Activated naive CD4-positive, alpha-beta T cell treated with anti-CD3 and anti-CD28 coated beads, Interleukin-2, amount 50 U/mL, for 72 hours (primary cell): ENCODE measurements around the gene CLK4. TPM values are rescaled to one million over a fixed set of nuclear protein-coding genes. Genes with fewer than 3 reads are reported as not detected.

Source experiments
- ATAC-seq, 2 donors: fragments of 150-1000 bp; cut with Tn5 transposase; 2 replicates each; pipeline ENCODE4 v1.10.0; 2021; ENCODE audit warnings: mild to moderate bottlenecking in 2 of 2, moderate library complexity in 2 of 2
- DNase-seq, 2 donors: peaks; one replicate each; pipeline ENCODE4 v3.0.0; 2021 to 2022; ENCODE audit warnings: low spot score in 2 of 2
- H3K27ac Mint-ChIP-seq, 2 donors: one replicate each; pipeline ENCODE4 v1.8.0; 2022; ENCODE audit warnings: mild to moderate bottlenecking in 2 of 2, mixed read lengths in 2 of 2
- H3K36me3 Mint-ChIP-seq, 2 donors: one replicate each; pipeline ENCODE4 v1.8.0; 2022; ENCODE audit warnings: mixed read lengths in 2 of 2
- H3K9me3 Mint-ChIP-seq, 2 donors: one replicate each; pipeline ENCODE4 v1.8.0; 2022; ENCODE audit warnings: mixed read lengths in 2 of 2
- total RNA-seq, 2 donors: library from RNA; stranded (reverse); gene quantifications; one replicate each; pipeline ENCODE4 v1.2.3, GENCODE V29; 2022

CLK4 gene
- 10 to 100 TPM; 24.4 to 37.8 TPM for total RNA-seq

GRCh38 chr5:178626484-178627258, at the start of gene CLK4:
Gene CLK4 (minus strand): TSS chr5:178627050. CDS start chr5:178623416, 3,634 bp downstream.
- peaks cover 26 to 32% of the 10 kb centered on the region in 2 donors for H3K36me3 Mint-ChIP-seq
- ATAC-seq (peak; percentile 88), DNase-seq (peak; percentile 96 to 97)
- H3K9me3 Mint-ChIP-seq: no peaks in the 10 kb centered on the region
- H3K27ac Mint-ChIP-seq: peak within 1 kb of the TSS; percentile 96 to 98

GRCh38 chr5:178675922-178676321, 49.1 kb upstream of the CLK4 start:
- Mint-ChIP-seq H3K27ac (no peak overlapping the region), H3K9me3 (no peaks in the 10 kb centered on the region), H3K36me3 (peaks cover 0 to 5% of the 10 kb centered on the region in 2 donors)
- DNase-seq (no peak), ATAC-seq (no peak)

- Mint-ChIP-seq H3K27ac (no peak overlapping the region), H3K9me3 (no peaks in the 10 kb centered on the region), H3K36me3 (no peaks in the 10 kb centered on the region)
- no peak for ATAC-seq
- no peak for DNase-seq
Observed at GRCh38 chr5:178674334-178674733, 47.5 kb upstream of the CLK4 start.

DNA sequence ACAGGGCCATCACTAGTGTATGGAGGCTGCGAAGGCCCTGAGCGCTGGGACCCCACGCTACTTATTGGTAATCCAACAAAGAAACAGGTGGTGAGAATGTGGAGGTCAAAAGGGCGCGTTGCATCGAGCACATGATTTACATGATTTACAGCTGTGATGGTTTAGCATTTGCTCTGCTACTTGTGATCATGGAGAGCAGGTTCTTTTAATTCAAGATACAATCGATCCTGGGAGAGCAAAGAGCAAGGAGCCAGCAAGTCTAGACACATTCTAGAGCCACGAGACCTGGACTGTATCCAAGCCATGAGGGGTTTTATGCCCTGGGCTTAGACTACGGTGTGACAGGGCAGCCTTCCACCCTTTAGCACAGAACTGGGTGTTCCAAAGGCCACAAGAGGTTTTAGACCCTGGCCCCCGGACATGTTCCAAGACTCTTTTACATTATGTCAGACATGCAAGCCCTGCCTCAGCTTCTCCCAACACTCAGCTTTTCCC, 47.0 kb upstream of the CLK4 start:
- Mint-ChIP-seq H3K9me3 (no peaks in the 10 kb centered on the region), H3K36me3 (no peaks in the 10 kb centered on the region), H3K27ac (no peak overlapping the region)
- ATAC-seq: no peak
- no peak for DNase-seq

GRCh38 chr5:178672630-178673029, 45.8 kb upstream of the CLK4 start:
- H3K9me3 Mint-ChIP-seq: no peaks in the 10 kb centered on the region
- ATAC-seq: no peak
- no peak overlapping the region for H3K27ac Mint-ChIP-seq
- DNase-seq: no peak
- H3K36me3 Mint-ChIP-seq: no peaks in the 10 kb centered on the region

DNA sequence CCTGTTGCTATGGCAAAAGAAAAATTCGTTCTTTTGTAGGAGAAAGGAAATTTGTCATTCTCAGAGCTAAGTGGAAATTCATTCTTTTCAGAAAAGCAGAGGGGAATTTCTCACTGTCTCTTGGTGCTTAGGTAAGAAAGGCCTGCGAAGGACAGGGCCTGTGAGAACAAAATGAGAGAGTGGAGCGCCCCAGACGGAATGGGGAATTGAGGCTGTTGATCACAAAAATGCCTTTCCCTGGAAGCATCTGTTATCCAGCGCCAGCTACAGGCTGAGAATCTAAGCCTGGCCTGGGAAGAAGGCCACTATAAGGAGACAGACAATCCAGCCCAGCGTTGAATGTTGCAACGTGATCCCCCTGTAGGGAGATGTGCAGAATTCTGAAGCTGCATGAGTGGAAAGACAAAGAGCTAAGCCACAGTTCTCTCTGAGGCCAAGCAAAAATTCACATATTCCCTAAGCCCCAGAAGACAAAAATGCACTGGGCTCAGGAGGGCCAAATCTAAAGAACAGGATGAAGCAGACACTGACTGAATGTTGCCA, 44.8 kb upstream of the CLK4 start:
- no peak for ATAC-seq
- no peaks in the 10 kb centered on the region for H3K9me3 Mint-ChIP-seq
- no peak for DNase-seq
- H3K36me3 Mint-ChIP-seq: no peaks in the 10 kb centered on the region
- no peak overlapping the region for H3K27ac Mint-ChIP-seq

- Mint-ChIP-seq H3K36me3 (no peaks in the 10 kb centered on the region), H3K9me3 (no peaks in the 10 kb centered on the region), H3K27ac (no peak overlapping the region)
- DNase-seq (no peak), ATAC-seq (no peak)
Observed at GRCh38 chr5:178670351-178670885, 43.6 kb upstream of the CLK4 start.

DNA sequence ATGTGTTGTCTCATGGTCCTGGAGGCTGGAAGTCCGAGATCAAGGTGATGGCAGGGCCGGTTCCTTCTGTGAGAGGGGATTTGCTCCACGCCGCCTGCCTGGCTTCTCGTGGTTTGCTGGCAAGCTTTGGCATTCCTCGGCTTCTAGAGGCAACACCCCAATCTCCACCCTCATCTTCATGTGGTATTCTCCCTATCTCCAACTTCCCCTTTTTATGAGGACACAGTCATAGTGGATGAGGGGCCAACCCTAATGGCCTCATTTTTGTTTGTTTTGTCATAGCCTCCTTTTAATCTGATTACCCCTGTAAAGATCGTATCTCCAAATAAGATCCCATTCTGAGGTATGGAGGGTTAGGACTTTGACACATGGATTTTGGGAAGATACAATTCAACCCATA, 41.7 kb upstream of the CLK4 start:
- Mint-ChIP-seq H3K9me3 (no peaks in the 10 kb centered on the region), H3K27ac (no peak overlapping the region), H3K36me3 (no peaks in the 10 kb centered on the region)
- DNase-seq: no peak
- no peak for ATAC-seq

GRCh38 chr5:178667688-178668087, 40.8 kb upstream of the CLK4 start:
- Mint-ChIP-seq H3K9me3 (no peaks in the 10 kb centered on the region), H3K27ac (no peak overlapping the region), H3K36me3 (no peaks in the 10 kb centered on the region)
- ATAC-seq (no peak), DNase-seq (no peak)

- Mint-ChIP-seq H3K36me3 (no peaks in the 10 kb centered on the region), H3K9me3 (no peaks in the 10 kb centered on the region), H3K27ac (no peak overlapping the region)
- DNase-seq (no peak), ATAC-seq (no peak)
Observed at GRCh38 chr5:178667101-178667500, 40.3 kb upstream of the CLK4 start.

DNA sequence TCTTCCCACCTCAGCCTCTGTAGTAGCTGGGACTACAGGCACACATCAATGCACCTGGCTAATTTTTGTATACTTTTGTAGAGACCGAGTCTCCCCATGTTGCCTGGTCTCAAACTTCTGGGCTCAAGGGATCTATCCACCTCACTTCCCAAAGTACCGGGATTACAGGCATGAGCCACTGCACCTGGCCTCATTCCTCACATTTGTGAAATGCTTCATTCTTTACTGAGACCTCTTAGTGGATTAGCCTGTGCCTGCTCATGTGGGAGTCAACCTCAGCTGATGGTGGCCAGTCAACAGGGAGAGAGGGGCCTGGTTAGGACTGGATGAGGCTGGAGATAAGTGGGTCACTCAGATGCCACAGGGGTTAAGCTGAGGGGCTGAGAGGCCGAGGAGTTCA, 37.3 kb upstream of the CLK4 start:
- no peak overlapping the region for H3K27ac Mint-ChIP-seq
- DNase-seq: no peak
- no peaks in the 10 kb centered on the region for H3K36me3 Mint-ChIP-seq
- ATAC-seq: no peak
- H3K9me3 Mint-ChIP-seq: no peaks in the 10 kb centered on the region

DNA sequence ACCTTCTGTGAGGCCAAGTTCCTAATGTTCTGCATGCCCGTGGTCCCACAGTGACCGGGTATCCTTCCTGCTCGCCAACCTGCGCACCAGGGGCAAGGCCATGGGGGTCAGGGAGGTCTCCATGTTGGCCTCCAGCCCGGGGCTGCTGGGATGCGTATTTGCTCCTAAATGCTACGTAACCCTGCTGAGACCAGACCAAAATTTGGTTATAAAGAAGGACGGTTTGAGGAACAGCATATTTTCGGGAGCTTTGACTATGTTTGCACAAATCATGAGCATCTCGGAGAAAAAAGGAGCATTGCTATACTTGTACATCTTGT, 35.7 kb upstream of the CLK4 start:
- DNase-seq (no peak), ATAC-seq (no peak)
- no peaks in the 10 kb centered on the region for H3K36me3 Mint-ChIP-seq
- no peak overlapping the region for H3K27ac Mint-ChIP-seq
- no peaks in the 10 kb centered on the region for H3K9me3 Mint-ChIP-seq

DNA sequence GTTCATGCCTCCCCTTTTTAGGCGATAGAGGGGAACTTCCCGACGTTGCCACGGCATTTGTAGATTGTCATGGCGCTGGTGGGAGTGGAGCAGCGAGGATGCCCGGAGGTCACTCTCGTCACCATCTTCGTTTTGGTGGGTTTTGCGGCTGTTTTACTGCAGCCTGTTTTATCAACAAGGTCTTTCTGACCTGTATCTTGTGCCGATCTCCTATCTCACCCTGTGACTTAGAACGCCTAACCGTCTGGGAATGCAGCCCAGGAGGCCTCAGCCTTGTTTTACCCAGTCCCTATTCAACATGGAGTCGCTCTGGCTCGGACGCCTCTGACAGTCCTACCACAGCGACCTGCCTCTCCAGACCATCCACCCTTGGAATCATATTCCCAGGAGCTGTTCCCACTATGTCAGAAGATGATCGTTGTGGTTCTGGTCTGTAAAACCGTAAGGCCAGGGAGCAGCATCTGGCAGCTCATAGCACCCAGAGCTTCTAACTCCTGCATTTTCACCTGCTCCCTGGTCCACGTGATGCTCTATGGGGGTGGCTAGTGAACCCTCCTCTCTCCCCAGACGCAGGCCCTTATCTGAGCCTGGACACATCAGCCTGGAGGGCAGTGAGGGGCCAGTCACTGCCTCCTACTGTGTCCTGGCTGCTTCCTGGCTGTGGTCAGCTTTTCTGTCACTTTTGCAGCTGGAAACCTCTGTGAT, 35.1 kb upstream of the CLK4 start:
- Mint-ChIP-seq H3K9me3 (no peaks in the 10 kb centered on the region), H3K27ac (no peak overlapping the region), H3K36me3 (no peaks in the 10 kb centered on the region)
- ATAC-seq (no peak), DNase-seq (no peak)

- Mint-ChIP-seq H3K36me3 (peaks cover 0 to 9% of the 10 kb centered on the region in 2 donors), H3K9me3 (peaks cover 11 to 13% of the 10 kb centered on the region in 2 donors), H3K27ac (no peak overlapping the region)
- DNase-seq: no peak
- no peak for ATAC-seq
Observed at GRCh38 chr5:178651046-178651810, 24.4 kb upstream of the CLK4 start.

- H3K27ac Mint-ChIP-seq: no peak overlapping the region
- peaks cover 0 to 9% of the 10 kb centered on the region in 2 donors for H3K36me3 Mint-ChIP-seq
- no peak for ATAC-seq
- no peak for DNase-seq
- peaks cover 11 to 13% of the 10 kb centered on the region in 2 donors for H3K9me3 Mint-ChIP-seq
Observed at GRCh38 chr5:178650214-178650613, 23.4 kb upstream of the CLK4 start.

- DNase-seq: no peak
- no peak for ATAC-seq
- H3K27ac Mint-ChIP-seq: no peak overlapping the region
- H3K9me3 Mint-ChIP-seq: peaks cover 11 to 13% of the 10 kb centered on the region in 2 donors
- peaks cover 0 to 9% of the 10 kb centered on the region in 2 donors for H3K36me3 Mint-ChIP-seq
Observed at GRCh38 chr5:178649580-178649979, 22.7 kb upstream of the CLK4 start.
